Activated CD4-positive, CD25-positive, alpha-beta regulatory T cell treated with anti-CD3 and anti-CD28 coated beads, Interleukin-2, amount 50 U/mL, for 16 hours (primary cell): ENCODE results near the gene SMARCA4.

Experiments used
- DNase-seq: peaks from one replicate; pipeline ENCODE4 v3.0.0-alpha.2; 2020; ENCODE audit warnings: low read depth, low spot score

SMARCA4 gene

DNA sequence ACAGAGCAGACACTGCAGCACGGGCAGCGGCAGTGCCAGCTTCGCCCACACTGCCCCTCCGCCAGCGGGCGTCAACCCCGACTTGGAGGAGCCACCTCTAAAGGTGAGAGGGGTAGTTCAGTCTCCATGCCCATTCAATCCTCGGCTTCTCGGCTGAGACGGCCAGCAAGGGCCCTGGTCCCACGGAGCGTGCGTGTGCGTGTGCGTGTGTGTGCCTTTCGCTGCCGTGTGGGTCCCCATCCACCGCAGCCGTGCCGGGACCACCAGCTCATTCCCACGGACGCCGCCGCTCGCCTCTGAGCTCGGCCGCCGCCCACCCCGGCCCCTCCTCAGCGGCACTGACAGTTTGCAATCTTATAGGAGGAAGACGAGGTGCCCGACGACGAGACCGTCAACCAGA, 72.9 kb downstream of the SMARCA4 start:
- DNase-seq: no peak

GRCh38 chr19:11034449-11035213, 73.8 kb downstream of the SMARCA4 start:
- DNase-seq: no peak

DNA sequence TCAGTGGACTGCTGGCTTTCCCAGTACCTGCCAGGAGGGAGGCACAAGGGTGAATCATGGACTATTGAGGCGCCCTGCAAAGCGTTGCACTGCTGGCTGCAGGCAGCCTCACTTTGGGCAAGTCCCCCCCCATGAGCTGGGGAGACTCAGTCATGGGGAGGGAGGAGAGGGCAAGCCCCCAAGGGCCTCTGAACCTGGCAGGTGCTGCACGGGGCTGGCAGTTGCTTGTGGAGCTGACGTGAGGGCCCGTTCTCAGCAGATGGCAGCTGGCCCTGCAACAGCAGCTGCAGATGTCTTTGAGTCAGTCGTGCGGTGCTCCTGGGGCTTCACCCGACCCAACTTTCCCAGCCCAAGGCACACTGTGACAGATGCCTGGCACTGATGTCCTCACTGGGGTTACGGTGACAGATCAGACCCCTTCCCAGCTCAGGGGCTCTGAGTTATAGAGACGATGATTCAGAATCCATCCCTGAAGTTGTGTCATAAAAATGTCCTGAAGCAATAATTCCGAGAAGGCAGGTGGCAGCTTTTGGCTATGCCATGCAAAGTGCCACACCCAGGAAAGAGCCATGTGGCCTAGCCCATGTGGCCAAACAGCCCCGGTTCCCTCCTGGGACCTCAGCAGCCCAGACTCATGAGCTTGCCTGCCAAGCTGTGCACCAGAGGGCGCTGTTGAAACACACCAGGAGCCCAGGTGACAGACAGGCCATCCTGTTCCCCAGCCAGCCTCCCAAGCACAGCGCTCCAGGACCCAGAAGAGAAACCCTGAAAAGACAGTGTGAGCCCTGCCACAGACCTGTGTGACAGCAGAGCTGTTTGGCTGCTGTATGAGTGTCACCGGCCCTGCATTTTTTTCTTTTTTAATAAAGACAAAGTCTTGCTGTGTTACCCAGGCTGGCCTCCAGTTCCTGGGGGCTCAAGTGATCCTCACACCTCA, 74.9 kb downstream of the SMARCA4 start:
- peak; percentile 67 for DNase-seq

- no peak for DNase-seq
These were observed 77.7 kb downstream of the SMARCA4 start for GRCh38 chr19:11038511-11038910.

- DNase-seq: no peak
These were observed 80.4 kb downstream of the SMARCA4 start for GRCh38 chr19:11041194-11041593.

DNA sequence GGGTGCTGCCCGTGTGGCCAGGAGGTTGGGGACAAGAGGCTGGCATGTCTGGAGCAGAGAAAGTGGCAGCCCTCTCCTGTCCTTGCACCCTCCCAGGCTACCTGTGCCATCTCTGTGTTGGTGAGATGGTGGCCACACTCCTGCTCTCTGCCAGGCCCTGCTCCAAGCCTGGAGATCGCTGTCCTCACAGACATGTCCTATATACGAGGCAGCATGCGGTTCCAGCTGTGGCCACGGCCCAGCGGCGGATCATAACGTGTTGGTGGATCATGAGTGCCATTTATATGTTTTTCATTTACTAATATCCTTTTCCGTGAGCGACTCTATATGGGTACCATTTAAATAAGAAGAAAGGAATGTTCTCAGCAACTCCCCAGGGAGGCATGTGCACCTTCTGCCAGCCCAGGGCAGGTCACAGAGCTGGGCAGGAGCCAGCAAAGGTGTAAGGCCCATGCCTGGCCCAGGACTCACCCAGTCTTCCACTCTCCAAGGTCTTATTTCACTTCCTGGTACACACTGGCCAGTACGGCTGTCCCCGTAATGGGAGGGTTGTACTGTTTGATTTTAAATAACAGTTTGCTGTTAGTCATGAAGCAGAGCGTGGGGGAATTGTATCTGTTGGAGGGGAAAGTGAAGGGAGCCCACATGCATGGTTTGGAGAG, 81.3 kb downstream of the SMARCA4 start:
- no peak for DNase-seq

DNA sequence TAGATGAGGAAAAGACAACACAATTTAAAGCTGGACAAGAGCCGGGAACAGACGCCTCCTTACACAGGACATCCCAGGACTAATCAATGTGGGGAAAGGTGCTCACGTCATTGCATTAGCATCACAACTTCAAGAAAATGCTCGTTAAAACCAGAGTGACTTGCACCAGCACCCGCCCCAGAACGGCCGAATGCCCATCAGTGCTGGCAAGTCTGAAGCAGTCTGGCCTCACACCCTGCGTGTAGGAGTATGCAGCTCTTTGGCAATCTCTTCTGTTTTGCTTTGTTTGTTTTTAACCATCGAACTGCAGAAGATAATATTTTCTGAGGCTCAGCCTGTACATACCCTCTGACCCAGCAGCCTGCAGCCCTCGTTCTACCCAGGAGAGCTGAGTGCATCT, 83.6 kb downstream of the SMARCA4 start:
- DNase-seq: no peak

DNA sequence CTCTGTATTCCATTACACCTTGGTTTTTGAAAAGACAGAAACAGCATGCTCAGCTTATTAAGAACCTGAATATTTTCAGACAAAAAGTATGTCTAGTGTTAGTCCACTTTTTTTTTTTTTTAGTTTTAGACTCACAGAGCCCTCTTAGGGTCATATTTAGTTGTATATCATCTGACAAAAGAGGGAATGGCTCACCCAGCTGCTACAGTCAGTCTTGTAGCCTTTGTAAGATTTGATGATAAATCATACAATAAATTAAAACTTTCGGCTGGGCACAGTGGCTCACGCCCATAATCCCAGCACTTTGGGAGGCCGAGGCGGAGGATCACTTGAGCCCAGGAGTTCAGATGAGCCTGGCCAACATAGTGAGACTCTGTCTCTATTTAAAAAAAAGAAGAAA, 84.7 kb downstream of the SMARCA4 start:
- no peak for DNase-seq

DNA sequence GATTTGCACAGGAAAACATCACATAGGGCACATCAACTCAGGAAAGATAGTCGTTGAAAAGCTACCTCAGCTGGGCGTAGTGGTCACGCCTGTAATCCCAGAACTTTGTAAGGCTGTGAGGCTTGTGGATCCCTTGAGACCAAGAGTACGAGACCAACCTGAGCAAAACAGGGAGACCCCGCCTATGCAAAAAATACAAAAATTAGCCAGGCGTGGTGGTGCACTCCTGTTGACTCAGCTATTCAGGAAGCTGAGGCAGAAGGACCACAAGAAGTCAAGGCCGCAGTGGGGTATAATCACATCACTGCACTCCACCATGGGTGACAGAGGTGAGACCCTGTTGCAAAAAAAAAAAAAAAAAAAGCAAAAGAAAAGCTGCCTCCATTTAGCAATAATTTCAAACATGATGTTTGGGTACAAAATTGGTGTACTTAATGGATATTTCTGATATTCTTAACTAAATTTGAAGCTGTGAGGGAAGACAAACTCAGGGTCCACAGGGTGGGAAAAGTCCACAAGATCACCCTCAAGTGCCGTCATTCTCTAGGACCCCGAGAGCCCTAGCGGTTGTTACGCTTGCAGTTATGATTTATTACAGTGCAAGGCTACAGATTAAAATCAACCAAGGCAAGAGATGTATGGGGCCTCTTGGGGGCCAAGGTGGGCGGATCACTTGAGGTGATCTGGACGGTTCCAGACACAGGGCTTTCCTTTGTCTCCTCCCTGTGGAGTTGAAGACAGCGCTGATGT, 86.0 kb downstream of the SMARCA4 start:
- DNase-seq: no peak

- DNase-seq: no peak
These were observed 87.0 kb downstream of the SMARCA4 start for GRCh38 chr19:11047866-11048265.

DNA sequence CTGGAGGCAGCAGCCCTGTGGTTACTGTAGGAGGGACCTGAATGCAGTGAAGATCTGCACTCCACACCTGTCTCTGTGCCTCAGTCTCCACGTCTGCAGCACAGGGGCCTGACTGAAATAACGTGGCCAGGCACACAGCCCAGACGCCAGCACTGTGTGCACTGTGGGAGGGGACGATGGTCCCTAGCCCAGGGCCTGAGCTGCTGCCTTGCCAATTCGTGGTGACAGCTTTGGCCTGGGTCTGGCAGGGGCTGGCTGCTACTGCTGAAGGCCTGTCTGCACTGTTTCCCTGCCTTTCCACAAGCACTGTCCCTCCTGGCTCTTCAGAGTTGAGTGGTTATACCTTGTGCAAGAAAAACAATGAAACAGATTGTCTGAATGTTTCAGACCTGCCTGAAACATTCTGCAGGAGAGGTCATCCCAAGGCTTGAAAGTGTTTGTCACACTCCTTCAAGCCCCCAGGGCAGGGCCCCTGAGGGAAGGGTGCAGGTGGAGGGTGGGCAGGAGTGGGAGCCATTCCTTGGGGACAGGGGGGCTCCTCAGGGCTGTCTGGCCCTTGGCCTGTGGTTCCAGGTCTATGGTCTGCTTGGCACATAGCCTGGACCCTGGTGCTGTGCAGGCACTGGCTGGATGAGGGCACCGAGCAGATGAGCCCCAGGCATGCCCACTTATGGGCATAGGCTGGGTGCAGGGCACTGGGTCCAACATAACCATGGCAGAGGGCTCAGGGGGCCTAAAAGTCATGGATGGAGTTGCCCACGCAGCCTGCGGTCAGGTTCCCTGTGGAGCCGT, 89.7 kb downstream of the SMARCA4 start:
- no peak for DNase-seq

DNA sequence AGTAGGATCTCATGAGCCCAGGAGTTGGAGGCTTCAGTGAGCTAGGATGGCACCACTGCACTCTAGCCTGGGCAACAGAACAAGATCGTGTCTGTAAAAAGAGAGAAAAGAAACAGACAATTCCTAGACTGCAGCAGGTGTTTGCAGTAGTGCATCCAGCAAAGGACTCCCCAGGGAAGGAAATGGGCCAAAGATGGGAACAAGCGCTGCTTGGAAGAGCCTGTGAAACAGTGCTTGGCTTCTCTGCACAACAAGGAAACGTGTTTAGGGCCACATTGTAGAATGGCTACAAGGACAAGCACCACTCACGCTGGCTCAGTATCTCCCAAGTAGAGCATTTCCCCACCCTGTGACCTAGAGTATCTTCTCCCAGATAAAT, 93.0 kb downstream of the SMARCA4 start:
- DNase-seq: no peak

GRCh38 chr19:11054200-11054599, 93.4 kb downstream of the SMARCA4 start:
- DNase-seq: no peak

- no peak for DNase-seq
These were observed 93.8 kb downstream of the SMARCA4 start for GRCh38 chr19:11054628-11055027.

DNA sequence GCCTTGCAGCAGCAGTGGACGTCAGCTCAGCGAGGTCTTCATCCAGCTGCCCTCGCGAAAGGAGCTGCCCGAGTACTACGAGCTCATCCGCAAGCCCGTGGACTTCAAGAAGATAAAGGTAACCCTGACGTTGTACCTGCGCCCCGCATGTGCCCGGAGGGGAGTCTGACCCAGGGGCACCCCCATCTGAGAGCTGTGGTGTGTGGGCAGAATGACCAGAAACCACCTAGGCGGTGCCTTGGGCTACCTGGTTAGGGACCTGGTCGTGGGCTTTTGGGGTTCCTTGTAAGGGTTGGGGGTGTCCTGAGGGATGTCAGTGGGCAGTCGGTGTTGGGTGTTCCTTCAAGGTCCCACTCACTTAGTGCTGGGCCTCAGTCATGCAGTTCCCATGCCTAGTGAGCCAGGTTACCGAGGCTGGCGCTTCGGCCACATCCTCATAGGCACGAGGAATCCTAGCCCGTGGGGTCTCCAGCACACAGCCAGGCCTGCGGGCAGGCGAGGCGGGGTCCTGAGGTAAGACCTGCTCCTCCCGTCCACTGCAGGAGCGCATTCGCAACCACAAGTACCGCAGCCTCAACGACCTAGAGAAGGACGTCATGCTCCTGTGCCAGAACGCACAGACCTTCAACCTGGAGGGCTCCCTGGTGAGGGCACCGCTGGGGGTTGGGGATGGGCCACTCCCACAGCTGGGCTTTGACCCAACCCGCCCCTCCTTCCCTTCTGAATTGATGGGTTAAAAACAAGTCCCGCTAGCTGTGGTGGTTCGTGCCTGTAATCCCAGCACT, 97.6 kb downstream of the SMARCA4 start:
- no peak for DNase-seq

- no peak for DNase-seq
These were observed 98.9 kb downstream of the SMARCA4 start for GRCh38 chr19:11059511-11060358.

- no peak for DNase-seq
These were observed 101.1 kb downstream of the SMARCA4 start for GRCh38 chr19:11061952-11062351.

DNA sequence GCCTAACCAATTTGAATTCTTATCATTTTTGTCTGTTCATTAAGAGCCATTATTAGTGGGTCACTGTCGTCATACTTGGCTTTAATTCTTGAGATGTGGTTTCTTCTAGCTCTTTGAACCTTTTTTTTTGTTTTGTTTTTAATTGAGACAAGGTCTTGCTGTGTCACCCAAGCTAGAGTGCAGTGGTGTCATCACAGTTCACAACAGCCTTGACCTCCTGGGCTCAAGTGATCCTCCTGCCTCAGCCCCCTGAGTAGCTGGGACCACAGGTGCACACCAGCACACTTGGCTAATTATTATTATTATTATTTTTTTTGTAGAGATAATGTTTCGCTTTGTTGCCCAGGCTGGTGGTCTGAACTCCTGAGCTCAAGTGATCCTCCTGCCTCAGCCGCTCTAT, 102.6 kb downstream of the SMARCA4 start:
- DNase-seq: no peak

GRCh38 chr19:11064831-11065303, 104.0 kb downstream of the SMARCA4 start:
- DNase-seq: no peak
